Stimulated activated naive CD4-positive, alpha-beta T cell (primary cell): Measurements from ENCODE around the gene TNPO2.
A peak's percentile ranks its signal among the peaks of the same experiment; 100 is the strongest.
"Not testable (repeated sequence)": the region's sequence is repeated elsewhere in the genome, so short reads cannot be mapped to it uniquely, and the experiment has no call there.

ENCODE experiments used
- DNase-seq, 6 experiments: peaks; one replicate each; lab custom pipeline; 2025; lab: John Stamatoyannopoulos, UW

The TNPO2 gene

DNA sequence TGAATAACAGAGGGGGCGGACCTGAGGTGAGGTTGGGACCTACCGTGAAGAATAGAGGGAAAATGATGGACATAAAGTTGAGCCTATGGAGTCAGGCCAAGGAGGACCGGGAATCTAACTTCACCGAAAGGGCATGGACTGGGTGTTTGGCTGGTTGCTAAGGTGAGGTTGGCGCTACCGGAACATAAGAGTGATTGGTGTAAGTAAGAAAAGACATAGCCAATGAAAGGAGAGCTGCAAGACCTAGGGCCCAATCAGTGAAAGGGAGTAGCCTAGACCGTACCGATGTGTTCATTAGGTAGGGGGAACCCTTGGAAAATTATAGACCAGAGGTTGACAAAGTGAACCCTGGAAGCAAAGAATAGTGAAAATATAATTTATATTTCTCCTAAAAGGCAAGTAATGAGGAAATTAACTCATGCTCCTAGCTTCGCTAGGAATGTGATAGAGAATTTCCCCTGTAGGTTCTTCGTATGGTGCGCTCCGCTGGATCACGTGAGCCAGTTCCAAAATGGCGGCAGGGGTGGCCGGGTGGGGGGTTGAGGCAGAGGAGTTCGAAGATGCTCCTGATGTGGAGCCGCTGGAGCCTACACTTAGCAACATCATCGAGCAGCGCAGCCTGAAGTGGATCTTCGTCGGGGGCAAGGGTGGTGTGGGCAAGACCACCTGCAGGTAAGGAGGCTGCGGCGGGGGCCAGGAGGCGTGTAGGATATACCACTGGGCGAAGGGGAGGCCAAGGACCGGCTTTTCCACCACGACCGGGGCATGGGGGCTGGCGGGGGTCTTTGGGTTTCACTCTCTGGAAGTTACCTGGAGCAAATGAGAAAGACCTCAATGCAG lies 13.5 kb upstream of the TNPO2 start, which contains the start of gene GET3:
GET3 (plus strand) TSS at position 503 of the 840 bp plus-strand sequence; CDS start at position 512, 9 bp downstream.
- DNase-seq: peak; percentile 67 to 96 (median 83)

DNA sequence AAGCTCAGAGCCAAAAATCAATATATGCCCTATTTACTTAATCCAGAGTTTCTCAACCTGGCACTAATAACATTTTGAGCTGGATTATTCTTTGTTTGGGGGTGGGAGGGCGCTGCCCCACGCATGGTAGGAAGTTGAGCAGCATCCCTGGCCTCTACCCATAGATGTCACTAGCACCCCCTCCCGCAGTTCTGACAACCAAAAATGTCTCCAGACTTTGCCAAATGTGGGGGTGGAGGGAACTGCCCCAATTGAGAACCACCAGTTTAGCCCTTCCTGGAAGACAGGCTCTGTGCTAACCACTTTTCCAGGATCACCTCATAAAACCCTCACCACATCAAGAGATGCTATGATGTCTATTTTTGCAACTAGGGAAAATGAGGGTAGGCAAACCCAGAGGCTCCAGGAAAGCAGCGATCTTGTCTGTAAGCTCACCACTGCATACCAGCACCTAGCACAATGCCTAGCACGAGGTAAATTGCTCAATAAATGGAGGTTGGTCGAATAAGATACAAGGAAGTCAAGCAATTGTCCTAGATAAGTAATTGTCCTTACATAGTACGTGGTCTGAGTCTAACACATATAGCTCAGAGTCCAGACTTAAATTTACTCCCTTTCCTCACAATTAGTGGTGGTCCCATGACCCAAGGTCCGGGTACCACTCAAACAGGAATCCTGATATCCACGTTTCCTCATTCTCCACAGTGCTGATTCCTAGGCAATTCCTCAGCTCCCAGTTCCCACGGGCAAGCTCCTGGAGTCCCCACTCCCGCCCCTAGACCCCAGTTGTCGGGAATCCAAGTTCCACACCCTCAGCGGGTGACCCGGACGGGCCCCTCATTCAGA lies 9.9 kb upstream of the TNPO2 start:
- peak; percentile 7 to 60 (median 21) for DNase-seq

DNA sequence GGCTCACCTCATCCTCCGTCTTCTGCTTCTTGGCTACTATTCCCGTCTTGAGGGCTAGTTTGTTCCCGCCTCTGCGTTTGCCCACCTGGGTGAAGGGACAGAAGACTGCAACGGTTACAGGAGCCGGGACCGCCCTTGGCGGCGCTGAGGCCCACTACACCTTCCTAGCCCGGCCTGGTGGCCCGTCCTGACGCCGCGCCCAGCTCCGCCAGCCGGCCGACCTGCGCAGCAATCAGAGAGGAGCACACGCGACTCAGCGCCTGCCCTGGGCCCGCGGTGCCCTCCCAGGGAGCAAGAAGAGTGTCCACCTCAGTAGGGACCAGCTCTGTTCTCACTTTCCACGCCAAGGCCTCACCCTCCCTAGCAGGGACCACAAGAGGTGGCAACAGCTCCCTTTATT lies 7.6 kb upstream of the TNPO2 start:
- DNase-seq: no peak

DNA sequence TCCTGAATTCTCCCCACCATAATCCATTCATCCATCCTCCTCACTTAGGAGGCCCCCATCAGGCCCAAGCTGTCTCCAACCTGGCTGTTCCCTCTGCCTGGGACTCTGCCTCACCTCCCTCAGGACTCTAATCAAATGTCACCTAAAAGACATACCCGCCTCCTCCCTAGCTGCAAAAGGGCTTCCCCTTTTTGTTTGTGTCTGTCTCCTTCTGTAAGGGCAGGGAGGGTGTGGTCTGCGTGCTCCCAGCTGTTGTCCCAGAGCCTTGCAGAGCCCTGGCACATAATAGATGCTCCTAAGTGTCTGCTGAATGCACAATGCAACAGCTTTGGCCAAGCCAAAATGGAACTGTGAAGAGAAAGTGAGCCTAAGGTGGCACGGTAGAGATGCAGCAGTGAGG lies 6.3 kb upstream of the TNPO2 start:
- no peak for DNase-seq

DNA sequence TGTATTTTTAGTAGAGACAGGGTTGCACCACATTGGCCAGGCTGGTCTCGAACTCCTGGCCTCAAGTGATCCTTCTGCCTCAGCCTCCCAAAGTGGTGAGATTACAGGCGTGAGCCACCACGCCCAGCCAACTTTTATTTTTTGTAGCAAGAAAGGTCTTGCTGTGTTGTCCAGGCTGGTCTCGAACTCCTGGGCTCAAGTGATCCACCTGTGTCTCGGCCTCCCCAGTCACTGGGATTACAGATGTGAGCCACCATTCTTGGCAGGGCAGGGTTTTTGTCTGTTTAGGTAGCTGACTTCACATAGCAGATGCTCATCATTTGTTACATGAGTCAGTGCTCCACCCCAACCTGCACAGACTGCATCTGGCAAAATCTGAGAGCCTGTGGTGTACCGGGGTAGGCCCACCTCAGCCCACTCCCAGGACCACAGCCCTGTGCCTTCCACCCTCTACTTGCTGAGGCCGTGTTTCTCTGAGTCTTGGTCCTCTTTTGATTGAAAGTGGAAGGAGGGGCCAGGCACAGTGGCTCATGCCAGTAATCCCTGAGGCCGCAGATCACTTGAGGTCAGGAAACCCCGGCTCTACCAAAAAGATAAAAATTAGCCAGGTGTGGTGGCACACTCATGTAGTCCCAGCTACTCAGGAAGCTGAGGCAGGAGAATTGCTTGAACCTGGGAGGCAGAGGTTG lies 4.2 kb upstream of the TNPO2 start:
- no peak for DNase-seq

DNA sequence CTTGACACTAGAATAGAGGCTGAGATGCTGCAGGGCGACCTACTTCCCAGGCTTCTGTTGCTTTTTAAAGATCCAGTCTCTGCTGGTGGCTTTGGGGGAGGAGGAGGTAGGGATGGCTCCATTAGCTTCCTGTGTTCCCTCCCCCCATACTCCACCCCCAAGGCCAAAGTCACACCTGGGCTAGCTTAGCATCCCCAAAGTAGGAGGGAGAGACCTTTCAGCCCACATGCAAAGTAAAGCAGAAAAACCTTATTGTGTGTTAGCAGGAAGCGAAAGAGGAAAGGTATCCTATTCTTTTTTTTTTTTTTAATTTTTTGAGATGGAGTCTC lies 3.2 kb upstream of the TNPO2 start:
- no peak for DNase-seq

DNA sequence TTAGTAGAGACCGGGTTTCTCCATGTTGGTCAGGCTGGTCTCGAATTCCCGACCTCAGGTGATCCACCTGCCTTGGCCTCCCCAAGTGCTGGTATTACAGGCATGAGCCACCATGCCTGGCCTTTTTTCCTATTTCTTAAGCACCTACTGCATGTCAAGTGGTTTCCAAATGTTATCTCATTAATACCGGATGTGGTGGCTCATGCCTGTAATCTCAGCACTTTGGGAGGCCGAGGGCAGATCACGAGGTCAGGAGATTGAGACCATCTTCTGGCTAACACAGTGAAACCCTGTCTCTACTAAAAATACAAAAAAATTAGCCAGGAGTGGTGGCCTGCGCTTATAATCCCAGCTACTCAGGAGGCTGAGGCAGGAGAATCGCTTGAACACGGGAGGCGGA lies 1.9 kb upstream of the TNPO2 start:
- not testable (repeated sequence) for DNase-seq

- no peak for DNase-seq
These were observed 421 bp downstream of the TNPO2 start for GRCh38 chr19:12723381-12723640.

DNA sequence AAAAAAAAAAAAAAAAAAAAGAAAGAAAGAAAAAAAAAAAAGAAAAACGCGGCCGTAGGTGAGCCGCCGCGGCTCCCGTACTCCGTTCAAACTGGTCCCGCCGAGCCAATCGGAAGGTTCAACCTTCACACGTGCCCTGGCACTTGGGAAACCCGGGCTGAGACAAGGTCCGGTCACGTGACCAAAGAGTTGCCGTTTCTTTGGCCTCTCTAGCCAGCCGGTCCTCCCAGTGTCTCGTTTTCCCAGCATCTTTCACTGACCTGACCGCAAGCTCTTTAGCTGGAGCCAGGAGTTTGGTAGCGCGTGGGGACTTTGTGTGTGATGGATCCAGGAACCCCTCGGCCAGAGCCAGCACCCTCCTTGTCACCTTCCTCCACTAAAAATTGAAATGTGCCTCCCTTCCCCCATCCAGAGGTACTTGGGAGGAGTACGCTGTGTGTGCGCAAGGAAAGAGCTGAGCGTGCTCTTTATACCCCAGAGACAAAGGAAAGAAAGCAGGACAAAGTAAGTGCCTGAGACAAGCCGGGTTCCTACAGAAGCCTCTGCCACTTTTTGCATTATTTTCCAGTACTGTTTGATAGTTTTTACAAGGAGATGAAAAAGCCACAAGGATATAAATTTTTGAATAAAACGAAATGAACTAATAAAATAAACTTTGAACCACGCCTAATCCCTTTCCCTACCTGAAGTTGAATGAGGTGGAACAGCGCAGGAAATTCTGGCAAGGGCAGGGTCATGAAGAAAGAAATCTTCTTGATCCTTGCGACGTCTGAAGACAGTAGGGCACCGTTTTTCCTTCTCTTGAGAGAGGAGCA lies 959 bp downstream of the TNPO2 start:
- DNase-seq: peak; percentile 81 to 93 (median 92)

- DNase-seq: peak in 4 of 6 experiments; percentile 45 to 68 (median 56)
These were observed 1.8 kb downstream of the TNPO2 start for GRCh38 chr19:12721656-12722565.

- DNase-seq: peak in 2 of 6 experiments; percentile 1 to 7
These were observed 2.7 kb downstream of the TNPO2 start for GRCh38 chr19:12720851-12721655.

DNA sequence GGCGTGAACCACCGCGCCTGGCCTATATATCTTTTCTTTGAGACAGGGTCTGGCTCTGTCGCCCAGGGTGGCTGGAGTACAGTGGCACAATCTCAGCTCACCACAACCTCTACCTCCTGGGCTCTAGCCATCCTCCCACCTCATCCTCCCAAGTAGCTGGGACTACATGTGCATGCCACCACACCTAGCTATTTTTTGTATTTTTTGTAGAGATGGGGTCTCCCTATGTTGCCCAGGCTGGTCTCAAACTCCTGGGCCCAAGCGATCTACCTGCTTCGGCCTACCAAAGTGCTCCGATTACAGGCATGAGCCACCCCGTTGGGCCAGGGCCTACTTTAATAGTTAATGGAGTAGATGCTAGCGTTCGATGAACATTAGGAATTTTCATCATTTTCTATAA lies 3.4 kb downstream of the TNPO2 start:
- no peak for DNase-seq

GRCh38 chr19:12715929-12716328 lies 7.8 kb downstream of the TNPO2 start:
- no peak for DNase-seq

- no peak for DNase-seq
These were observed 8.6 kb downstream of the TNPO2 start for GRCh38 chr19:12715102-12715501.

DNA sequence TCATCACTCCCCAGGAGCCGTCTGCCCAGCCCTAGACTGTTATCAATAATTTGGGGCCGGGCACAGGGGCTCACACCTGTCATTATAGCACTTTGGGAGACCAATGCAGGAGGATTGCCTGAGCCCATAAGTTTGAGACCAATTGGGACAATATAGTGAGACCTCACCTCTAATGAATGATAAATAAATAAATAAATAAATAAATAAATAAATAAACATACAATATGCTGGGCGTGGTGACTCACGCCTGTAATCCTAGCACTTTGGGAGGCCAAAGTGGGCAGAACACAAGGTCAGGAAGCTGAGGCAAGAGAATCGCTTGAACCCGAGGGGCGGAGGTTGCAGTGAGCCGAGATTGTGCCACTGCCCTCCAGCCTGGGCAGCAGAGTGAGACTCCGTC lies 10.4 kb downstream of the TNPO2 start:
- DNase-seq: not testable (repeated sequence)

DNA sequence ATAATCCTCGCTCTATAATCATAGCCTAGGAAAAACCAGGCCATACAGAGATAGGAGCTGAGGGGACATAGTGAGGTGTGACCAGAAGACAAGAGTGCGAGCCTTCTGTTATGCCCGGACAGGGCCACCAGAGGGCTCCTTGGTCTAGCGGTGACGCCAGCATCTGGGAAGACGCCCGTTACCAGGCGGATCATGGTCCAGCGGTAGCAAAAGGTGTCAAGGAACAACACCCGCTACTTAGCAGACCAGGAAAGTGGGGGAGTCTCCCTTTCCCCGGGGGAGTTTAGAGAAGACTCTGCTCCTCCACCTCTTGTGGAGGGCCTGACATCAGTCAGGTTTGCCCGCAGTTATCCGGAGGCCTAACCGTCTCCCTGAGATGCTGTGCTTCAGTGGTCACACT lies 11.7 kb downstream of the TNPO2 start:
- not testable (repeated sequence) for DNase-seq

DNA sequence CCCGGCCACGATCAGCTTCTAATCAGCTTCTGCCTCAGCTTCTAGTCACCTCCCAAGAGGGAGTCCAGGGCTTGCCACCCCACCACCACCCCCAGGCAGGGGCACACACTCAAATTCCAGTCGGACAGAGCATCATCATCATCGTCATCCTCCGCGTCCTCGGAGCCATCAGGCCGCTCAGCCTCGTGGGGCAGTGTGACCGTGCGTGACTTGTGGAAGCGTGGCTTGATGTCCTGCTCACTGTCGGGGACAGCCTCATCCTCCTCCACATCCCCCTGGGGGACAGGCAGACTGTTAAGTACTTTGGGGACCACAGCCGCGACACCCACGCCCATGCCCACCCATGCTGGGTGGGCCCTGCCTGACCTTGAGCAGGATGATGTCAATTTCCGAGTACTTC lies 12.5 kb downstream of the TNPO2 start:
- DNase-seq: no peak

- DNase-seq: no peak
These were observed 15.1 kb downstream of the TNPO2 start for GRCh38 chr19:12708641-12709040.

GRCh38 chr19:12706332-12706718 lies 17.4 kb downstream of the TNPO2 start:
- DNase-seq: no peak
